ENCODE results near the gene KIF19.
A peak's percentile ranks its signal among the peaks of the same experiment; 100 is the strongest.
"Not testable (repeated sequence)": the region's sequence is repeated elsewhere in the genome, so short reads cannot be mapped to it uniquely, and the experiment has no call there.

KIF19 gene

GRCh38 chr17:74393346-74393942, 67.4 kb downstream of the KIF19 start:
- H3K36me3 ChIP-seq (ENCODE audit: control insufficient read depth, insufficient read depth, low read length, severe bottlenecking): no peaks in the 10 kb centered on the region
- H3K9me3 ChIP-seq (ENCODE audit: control insufficient read depth, low read length): no peaks in the 10 kb centered on the region
- DNase-seq (ENCODE audit: low read depth): no peak
- peaks cover 3% of the 10 kb centered on the region for H3K27me3 ChIP-seq (replicated peaks; ENCODE audit: control insufficient read depth, insufficient read depth, low read length)
- H3K4me1 ChIP-seq (ENCODE audit: control insufficient read depth, insufficient read depth, low read length): peaks cover 35% of the 10 kb centered on the region
- peak overlapping the region; percentile 5 for H3K9ac ChIP-seq (ENCODE audit: low read length)
- H3K4me3 ChIP-seq (ENCODE audit: low read length): no peak overlapping the region

GRCh38 chr17:74394275-74394950, 68.4 kb downstream of the KIF19 start:
- no peaks in the 10 kb centered on the region for H3K36me3 ChIP-seq (ENCODE audit: control insufficient read depth, insufficient read depth, low read length, severe bottlenecking)
- DNase-seq (ENCODE audit: low read depth): no peak
- H3K27me3 ChIP-seq (replicated peaks; ENCODE audit: control insufficient read depth, insufficient read depth, low read length): peaks cover 3% of the 10 kb centered on the region
- H3K4me3 ChIP-seq (ENCODE audit: low read length): no peak overlapping the region
- H3K9me3 ChIP-seq (ENCODE audit: control insufficient read depth, low read length): no peaks in the 10 kb centered on the region
- no peak overlapping the region for H3K9ac ChIP-seq (ENCODE audit: low read length)
- H3K4me1 ChIP-seq (ENCODE audit: control insufficient read depth, insufficient read depth, low read length): peaks cover 35% of the 10 kb centered on the region

GRCh38 chr17:74394977-74395376, 69.0 kb downstream of the KIF19 start:
- Histone ChIP-seq H3K4me3 (ENCODE audit: low read length) (no peak overlapping the region), H3K9me3 (ENCODE audit: control insufficient read depth, low read length) (no peaks in the 10 kb centered on the region), H3K4me1 (ENCODE audit: control insufficient read depth, insufficient read depth, low read length) (peaks cover 35% of the 10 kb centered on the region), H3K27me3 (replicated peaks; ENCODE audit: control insufficient read depth, insufficient read depth, low read length) (peaks cover 3% of the 10 kb centered on the region), H3K36me3 (ENCODE audit: control insufficient read depth, insufficient read depth, low read length, severe bottlenecking) (no peaks in the 10 kb centered on the region), H3K9ac (ENCODE audit: low read length) (no peak overlapping the region)
- no peak for DNase-seq (ENCODE audit: low read depth)

DNA sequence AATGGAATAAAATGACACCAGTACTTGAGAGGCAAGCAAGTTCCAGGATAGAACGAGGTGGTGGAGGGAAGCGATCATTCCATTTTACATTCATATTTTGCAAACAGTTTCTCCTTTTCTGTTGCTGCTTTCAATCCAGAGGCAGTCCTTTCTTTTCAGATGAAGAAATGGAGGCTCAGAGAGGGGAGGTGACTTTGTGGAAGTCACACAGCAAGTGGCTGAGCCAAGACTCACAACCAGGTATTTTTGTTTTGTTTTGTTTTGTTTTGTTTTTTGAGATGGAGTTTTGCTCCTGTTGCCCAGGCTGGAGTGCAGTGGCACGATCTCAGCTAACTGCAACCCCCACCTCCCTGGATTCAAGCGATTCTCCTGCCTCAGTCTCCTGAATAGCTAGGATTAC, 70.5 kb downstream of the KIF19 start:
- Histone ChIP-seq H3K9me3 (ENCODE audit: control insufficient read depth, low read length) (no peaks in the 10 kb centered on the region), H3K36me3 (ENCODE audit: control insufficient read depth, insufficient read depth, low read length, severe bottlenecking) (no peaks in the 10 kb centered on the region), H3K4me3 (ENCODE audit: low read length) (no peak overlapping the region), H3K9ac (ENCODE audit: low read length) (no peak overlapping the region), H3K4me1 (ENCODE audit: control insufficient read depth, insufficient read depth, low read length) (peaks cover 27% of the 10 kb centered on the region), H3K27me3 (replicated peaks; ENCODE audit: control insufficient read depth, insufficient read depth, low read length) (peaks cover 4% of the 10 kb centered on the region)
- DNase-seq (ENCODE audit: low read depth): no peak

DNA sequence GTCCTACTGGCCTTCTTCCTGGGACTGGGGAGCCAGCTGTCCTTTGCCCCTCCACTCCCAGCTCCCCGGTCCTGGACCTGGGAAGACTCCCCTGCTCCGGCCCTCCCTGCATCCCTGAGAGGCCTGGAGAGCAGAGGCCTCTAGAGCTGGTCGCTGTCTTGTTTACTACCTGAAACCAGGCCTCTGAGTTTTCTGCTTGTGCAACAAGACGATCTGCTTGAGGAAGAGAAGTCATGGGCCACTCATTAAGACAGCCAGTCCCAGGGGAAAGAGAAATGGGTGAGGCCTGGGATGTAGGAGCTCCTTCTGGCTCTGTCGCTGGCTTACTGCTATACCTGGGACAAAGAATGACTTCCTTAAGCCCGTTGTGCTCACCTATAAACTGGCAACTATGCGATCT, 76.0 kb downstream of the KIF19 start:
- Histone ChIP-seq H3K9me3 (ENCODE audit: control insufficient read depth, low read length) (no peaks in the 10 kb centered on the region), H3K4me3 (ENCODE audit: low read length) (no peak overlapping the region), H3K4me1 (ENCODE audit: control insufficient read depth, insufficient read depth, low read length) (no peaks in the 10 kb centered on the region), H3K27me3 (replicated peaks; ENCODE audit: control insufficient read depth, insufficient read depth, low read length) (peaks cover 26% of the 10 kb centered on the region), H3K9ac (ENCODE audit: low read length) (no peak overlapping the region), H3K36me3 (ENCODE audit: control insufficient read depth, insufficient read depth, low read length, severe bottlenecking) (no peaks in the 10 kb centered on the region)
- DNase-seq (ENCODE audit: low read depth): no peak

GRCh38 chr17:74403512-74404137, 77.6 kb downstream of the KIF19 start:
- H3K36me3 ChIP-seq (ENCODE audit: control insufficient read depth, insufficient read depth, low read length, severe bottlenecking): no peaks in the 10 kb centered on the region
- no peak overlapping the region for H3K4me3 ChIP-seq (ENCODE audit: low read length)
- DNase-seq (ENCODE audit: low read depth): no peak
- no peaks in the 10 kb centered on the region for H3K4me1 ChIP-seq (ENCODE audit: control insufficient read depth, insufficient read depth, low read length)
- no peak overlapping the region for H3K9ac ChIP-seq (ENCODE audit: low read length)
- no peaks in the 10 kb centered on the region for H3K9me3 ChIP-seq (ENCODE audit: control insufficient read depth, low read length)
- peaks cover 24% of the 10 kb centered on the region for H3K27me3 ChIP-seq (replicated peaks; ENCODE audit: control insufficient read depth, insufficient read depth, low read length)

GRCh38 chr17:74404218-74404617, 78.2 kb downstream of the KIF19 start:
- H3K4me1 ChIP-seq (ENCODE audit: control insufficient read depth, insufficient read depth, low read length): no peaks in the 10 kb centered on the region
- H3K4me3 ChIP-seq (ENCODE audit: low read length): no peak overlapping the region
- H3K27me3 ChIP-seq (replicated peaks; ENCODE audit: control insufficient read depth, insufficient read depth, low read length): peaks cover 24% of the 10 kb centered on the region
- H3K9ac ChIP-seq (ENCODE audit: low read length): no peak overlapping the region
- no peaks in the 10 kb centered on the region for H3K9me3 ChIP-seq (ENCODE audit: control insufficient read depth, low read length)
- DNase-seq (ENCODE audit: low read depth): no peak
- H3K36me3 ChIP-seq (ENCODE audit: control insufficient read depth, insufficient read depth, low read length, severe bottlenecking): no peaks in the 10 kb centered on the region

- no peaks in the 10 kb centered on the region for H3K36me3 ChIP-seq (ENCODE audit: control insufficient read depth, insufficient read depth, low read length, severe bottlenecking)
- H3K4me1 ChIP-seq (ENCODE audit: control insufficient read depth, insufficient read depth, low read length): no peaks in the 10 kb centered on the region
- no peak overlapping the region for H3K4me3 ChIP-seq (ENCODE audit: low read length)
- H3K9ac ChIP-seq (ENCODE audit: low read length): no peak overlapping the region
- H3K27me3 ChIP-seq (replicated peaks; ENCODE audit: control insufficient read depth, insufficient read depth, low read length): peaks cover 24% of the 10 kb centered on the region
- H3K9me3 ChIP-seq (ENCODE audit: control insufficient read depth, low read length): no peaks in the 10 kb centered on the region
- DNase-seq (ENCODE audit: low read depth): no peak
These were observed 78.8 kb downstream of the KIF19 start for GRCh38 chr17:74404789-74405188.

DNA sequence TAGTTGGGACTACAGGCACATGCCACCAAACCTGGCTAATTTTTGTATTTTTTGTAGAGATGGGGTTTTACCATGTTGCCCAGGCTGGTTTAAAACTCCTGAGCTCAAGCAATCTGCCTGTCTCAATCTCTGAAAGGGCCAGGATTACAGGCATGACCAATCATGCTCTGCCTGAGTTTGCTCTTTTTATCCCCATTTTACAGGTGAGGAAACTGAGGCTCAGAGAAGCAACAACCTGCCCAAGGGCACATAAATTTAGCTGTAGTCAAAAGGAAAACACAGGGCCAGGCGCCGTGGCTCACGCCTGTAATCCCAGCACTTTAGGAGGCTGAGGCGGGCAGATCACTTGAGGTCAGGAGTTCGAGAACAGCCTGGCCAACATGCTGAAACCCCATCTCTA, 79.3 kb downstream of the KIF19 start:
- not testable (repeated sequence) for H3K4me3 ChIP-seq (ENCODE audit: low read length); H3K4me1 ChIP-seq (ENCODE audit: control insufficient read depth, insufficient read depth, low read length); H3K36me3 ChIP-seq (ENCODE audit: control insufficient read depth, insufficient read depth, low read length, severe bottlenecking); DNase-seq (ENCODE audit: low read depth); H3K9me3 ChIP-seq (ENCODE audit: control insufficient read depth, low read length); H3K9ac ChIP-seq (ENCODE audit: low read length)
- H3K27me3 ChIP-seq (replicated peaks; ENCODE audit: control insufficient read depth, insufficient read depth, low read length): peaks cover 24% of the 10 kb centered on the region
